Stimulated activated CD8-positive, alpha-beta memory T cell treated with anti-CD3 and anti-CD28 coated beads, Interleukin-4, amount 100 ng/mL, for 24 hours (primary cell): ENCODE data around the gene MCOLN3.
"Not testable (repeated sequence)": the region's sequence is repeated elsewhere in the genome, so short reads cannot be mapped to it uniquely, and the experiment has no call there.

ENCODE experiments used
- DNase-seq: peaks from one replicate; pipeline ENCODE4 v3.0.0-alpha.2; 2020; ENCODE audit warnings: low read depth

The MCOLN3 gene

DNA sequence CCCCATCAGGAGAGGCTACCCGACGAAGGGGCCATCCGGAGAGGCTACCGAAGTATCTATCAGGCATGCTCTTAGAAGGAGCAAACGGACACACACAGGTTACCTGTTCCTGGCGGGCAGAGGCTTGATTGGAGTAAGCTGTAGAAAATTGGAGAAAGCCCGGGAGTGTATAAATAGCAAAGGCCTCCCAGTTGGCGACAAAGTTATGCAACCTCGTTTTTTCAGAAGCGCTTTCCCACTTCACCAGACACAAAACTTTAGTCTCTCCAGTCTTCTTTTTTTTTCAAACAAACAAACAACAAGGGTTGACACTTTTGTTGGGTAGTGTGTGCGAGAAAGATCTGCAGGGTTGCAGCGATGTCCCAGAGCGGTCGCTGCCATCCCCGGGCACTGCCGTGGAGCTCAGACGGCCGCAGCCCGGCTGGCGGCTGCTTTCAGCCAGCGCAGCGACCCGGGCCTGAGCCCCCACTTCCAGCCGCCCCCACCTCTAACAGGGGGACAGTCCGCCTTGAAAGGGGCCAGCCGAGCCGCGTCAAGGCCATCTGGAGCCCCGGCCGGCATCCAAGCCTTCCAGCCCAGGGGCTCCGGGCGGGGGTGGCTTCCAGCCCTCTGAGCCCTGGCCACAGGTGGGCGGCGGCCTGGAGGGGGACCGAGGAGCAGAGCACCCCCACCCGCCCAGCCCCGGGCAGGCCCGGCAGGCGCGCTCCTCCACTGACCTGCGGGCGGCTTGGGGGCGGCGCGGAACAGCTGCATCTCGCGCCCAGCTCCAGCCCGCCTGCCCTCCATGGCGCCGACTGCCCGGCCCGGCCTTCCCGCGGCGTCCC is 616 bp downstream of the MCOLN3 start:
- DNase-seq: no peak

DNA sequence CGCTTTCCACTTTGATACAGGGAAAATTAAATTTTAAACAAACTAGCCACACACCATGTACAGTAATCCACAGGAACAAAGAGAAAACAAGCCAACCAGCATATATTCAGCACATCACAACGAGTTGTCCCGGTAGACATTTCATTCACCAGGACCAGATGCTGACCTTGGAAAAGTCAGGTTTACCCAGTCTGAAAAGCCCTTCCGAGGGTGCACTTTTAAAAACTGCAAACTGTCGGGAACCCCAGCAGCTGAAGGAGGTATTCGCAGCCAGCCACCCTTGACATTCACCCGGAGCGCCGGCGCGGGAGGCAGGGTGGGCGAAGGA is 1.2 kb downstream of the MCOLN3 start:
- no peak for DNase-seq

DNA sequence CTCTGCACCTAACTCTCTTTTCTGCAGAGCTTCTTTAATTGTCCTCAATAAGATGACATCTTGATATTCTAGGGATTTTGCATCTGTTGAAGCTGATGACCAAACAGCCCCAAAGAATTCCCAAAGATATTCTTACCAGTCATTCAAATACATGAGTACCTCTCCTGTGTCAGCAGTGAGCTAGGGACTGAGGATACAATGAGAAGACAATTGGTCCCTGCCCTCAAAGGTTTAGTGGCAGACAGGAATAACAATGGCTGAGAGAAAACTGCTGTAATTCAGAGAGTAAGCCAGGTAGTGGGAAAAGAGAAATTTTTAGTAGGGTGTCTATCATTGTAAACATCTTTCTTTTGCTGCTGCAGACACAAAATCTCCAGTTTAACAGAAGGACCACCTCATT is 5.9 kb downstream of the MCOLN3 start:
- no peak for DNase-seq

DNA sequence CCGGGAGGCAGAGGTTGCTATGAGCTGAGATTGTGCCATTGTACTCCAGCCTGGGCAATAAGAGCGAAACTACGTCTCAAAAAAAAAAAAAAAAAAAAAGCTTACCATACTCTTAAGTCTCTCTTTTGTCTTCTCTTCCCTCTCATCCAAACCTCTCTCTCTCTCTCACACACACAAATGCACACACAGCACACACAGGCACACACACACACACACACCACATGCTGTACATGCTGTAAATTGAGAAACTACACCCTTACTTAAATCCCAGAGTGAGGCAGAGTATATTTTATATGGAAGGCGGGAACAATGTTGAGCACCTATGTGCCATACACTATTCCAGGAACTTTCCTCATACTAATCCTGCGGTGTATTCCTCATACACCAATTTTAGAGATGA is 6.5 kb downstream of the MCOLN3 start:
- DNase-seq: no peak

DNA sequence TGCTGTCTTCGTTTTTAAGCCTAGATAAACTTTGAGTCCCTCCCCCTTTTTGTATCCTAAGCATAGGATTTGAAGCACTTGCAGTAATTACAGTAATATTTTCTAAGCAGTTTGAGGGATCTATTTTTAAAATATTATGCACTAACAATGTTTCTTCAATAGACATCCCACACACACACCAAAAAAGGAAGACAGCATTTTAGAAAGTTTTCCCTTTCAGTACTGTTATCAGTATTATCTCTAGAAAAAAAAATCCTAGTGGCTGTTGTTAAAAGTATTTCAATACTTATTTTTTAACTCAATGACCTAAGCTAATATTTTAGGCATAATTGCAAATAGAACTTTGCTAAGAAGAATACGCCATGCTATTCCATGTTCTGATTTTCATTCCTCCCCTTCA is 15.1 kb downstream of the MCOLN3 start:
- DNase-seq: no peak

DNA sequence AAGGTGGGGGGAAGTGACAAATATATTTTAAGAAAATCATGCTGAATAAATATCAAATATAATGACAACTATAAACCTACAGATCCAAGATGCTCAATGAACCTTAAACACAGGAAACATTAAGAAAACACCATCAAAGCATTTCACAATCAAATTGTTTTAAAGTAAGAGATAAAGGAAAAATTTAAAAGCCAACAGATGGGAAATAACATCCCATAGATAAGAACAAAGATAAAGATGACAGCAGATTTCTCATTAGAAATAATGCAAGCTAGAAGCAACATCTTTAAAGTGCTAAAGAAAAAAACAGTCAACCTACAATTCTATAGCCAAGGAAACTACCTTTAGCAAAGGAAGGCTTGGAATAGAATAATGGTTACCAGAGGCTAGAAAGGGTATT is 17.8 kb downstream of the MCOLN3 start:
- DNase-seq: no peak

DNA sequence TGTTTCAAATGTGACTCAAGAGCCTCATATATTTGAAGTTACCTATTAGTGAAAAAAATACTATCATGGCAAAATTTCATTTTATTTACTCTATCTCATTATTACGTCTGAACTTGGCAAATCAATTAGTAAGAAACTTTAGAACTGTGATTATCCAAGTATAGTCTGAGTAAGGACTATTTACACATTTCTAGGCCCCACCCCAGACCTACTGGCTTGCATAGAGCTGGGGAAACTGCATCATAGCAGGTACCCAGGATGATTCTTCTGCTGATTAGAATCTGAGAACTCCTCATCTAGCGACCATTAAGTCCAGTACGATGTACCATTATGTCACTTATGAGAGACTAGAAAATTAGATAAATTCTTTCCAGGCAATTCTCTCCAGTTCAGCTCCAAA is 20.1 kb downstream of the MCOLN3 start:
- DNase-seq: no peak

DNA sequence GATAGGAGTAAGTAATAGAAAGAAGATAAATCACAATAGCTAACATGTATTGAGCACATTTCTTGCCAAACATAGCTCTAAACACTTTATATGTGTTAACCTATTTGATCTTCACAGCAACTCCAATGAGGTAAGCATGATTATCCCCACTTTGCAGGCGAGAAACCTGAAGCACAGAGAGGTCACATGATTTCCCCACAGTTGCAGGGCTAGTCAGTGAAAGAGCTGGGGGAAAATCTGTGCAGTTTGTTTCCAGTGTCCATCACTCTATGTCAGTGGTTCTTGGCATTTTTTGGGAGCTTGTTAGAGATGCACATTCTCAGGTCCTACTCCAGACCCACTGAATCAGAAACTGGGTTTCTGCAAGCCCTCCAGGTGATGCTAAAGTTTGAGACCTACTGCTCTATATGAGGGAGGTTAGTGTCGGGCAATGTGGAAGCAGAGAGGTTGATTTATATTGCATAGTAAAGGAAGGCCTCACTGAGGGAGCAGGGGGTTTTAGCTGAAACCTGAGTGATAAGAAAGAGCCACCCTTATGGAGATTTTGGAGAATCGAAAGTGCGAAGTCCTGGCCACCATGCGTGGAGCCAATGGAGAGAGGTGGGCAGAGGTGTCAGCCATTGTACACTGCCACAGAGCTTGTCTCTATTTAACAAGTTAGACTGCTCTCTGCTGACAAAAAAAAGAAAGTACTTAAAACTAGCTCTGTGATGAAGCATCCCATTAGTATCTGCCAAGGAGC is 20.9 kb downstream of the MCOLN3 start:
- peak; percentile 1 for DNase-seq

DNA sequence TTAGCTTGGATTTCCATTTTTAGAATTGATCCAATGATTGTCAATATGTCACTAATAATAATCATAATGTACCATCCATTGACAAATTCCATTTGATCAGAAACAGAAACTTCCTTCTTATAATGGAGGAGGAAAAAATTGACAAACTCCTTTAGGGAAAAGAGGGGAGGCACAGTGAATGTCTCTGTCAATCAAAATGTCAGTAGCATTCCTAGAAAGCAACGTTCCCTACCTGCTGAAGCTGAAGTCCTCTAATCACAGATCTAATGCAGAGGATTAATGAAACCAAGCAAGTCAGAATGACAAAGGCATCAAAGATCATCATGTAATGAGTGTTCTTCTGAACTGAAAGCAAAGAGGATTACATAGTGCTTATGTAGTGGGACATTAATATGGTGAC is 22.4 kb downstream of the MCOLN3 start:
- no peak for DNase-seq

DNA sequence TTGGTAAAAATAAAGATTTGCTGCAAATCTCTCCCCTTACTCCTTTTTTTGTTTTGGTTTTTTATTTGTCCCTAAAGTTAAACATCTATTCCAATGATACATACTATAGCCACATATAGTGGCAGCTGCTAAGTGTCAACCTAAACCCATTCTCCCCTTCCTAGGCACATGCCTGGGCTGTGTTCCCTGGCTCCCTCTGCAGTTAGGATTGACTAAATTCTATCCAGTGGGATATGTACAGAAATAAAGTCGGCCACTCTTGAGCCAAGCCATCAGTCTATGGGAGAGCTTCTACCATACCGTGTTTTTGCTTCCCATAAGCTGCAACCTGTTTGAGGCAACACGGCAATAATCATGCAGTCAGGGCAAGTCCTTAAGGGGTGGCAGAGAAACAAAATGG is 23.6 kb downstream of the MCOLN3 start:
- no peak for DNase-seq

DNA sequence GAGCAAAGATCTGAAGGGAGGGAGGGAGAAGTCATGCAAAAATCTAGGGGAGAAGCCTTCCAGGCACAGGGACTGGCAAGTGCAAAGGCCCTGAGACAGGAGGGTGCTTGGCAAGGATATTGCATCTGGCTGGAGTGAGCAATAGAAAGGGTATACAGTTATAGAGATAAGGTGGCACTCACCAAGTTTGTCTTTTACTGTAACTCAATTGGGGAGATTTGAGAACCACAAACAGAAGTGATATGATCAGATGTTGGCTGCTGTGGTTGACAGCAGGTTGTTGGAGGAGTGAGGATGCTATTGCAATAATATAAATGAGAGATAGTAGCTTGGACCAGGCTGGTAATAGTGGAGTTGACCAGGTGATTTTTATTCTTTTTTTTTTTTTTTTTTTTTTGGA is 25.6 kb downstream of the MCOLN3 start:
- no peak for DNase-seq

DNA sequence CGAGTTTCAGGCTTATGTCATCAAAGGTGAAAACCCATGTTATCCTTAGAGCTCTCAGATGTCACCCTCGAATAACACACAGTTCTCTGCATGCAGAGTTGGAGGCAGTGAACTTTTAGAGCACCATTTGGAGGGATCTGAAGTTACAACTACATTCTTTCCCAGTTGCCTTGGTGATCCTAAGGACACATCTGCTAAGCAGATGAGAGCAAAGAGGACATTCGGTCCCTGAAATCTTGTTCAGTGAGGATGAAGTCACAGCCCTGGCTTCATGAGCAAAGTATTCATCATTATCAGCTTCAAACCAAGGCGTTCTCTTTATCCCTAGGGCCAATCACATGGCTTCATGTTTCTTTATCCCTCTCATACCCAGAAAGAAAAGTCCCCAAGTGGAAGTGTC is 28.3 kb downstream of the MCOLN3 start:
- no peak for DNase-seq

DNA sequence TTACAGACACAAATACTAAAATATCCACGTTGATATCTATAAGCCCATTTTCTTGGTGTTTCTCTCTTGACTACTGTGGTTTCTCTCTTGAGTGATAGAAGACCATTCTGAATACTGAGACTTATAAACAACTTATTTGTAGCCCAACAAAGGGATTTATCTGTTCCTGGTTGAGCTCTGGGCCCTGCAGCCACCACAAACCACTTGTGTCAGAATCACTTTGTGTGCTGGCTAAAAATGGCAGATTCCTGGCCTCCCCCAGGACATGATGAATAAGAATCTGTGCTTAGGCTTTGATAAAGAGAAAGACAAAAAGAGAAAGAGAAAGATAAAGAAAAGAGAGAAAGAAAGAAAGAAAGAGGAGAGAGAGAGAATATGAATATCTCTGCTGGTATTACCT is 32.5 kb downstream of the MCOLN3 start:
- DNase-seq: no peak

DNA sequence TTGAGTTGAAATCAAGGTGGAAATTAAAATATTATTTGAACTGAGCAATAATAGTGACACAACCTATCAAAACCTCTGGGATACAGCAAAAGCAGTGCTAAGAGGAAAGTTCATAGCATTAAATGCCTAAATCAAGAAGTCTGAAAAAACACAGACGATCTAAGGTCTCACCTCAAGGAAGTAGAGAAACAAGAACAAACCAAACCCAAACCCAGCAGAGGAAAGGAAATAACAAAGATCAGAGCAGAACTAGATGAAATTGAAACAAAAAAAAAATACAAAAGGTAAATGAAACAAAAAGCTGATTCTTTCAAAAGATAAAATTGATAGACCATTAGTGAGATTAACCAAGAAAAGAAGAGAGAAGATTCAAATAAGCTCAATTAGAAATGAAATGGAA is 42.7 kb downstream of the MCOLN3 start:
- not testable (repeated sequence) for DNase-seq

DNA sequence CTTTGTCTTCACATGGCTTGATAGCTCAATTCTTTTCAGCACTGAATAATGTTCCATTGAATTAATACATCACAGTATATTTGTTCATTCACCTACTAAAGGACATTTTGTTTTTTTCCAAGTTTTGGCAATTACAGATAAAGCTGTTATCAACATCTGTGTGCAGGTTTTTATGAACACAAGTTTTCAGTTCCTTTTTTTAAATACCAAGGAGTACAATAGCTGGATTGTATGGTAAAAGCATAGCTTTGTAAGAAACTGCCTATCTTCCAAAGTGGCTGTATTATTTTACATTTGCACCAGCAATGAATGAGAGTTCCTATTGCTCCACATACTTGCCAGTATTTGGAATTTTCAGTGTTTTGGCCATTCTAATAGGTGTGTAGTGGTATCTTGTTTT is 46.6 kb downstream of the MCOLN3 start:
- DNase-seq: no peak

DNA sequence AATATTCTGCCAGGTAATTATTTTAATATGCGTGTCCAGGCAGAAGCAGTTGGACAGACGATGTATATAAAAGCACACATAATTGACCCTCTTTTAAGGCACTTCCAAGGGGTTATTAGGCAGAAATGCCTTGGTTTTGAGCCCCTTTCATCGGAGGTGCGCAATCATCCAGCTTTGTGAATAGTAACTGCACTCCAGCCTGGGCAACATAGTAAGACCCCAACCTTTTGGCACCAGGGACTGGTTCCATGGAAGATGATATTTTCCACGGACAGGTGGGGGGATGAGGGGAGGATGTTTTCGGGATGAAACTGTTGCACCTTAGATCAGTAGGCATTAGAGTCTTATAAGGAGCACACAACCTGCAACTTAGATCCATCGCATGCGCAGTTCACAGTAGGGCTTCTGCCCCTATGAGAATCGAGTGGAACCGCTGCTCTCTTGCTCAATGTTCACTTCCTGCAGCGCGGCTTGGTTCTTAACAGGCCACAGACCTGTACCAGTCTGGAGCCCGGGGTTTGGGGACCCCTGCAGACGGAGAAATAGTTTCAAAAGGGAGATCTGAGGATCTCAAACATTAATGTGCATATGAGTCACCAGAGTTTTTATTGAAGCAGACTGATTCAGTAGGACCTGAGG is 49.5 kb downstream of the MCOLN3 start:
- DNase-seq: peak; percentile 22

DNA sequence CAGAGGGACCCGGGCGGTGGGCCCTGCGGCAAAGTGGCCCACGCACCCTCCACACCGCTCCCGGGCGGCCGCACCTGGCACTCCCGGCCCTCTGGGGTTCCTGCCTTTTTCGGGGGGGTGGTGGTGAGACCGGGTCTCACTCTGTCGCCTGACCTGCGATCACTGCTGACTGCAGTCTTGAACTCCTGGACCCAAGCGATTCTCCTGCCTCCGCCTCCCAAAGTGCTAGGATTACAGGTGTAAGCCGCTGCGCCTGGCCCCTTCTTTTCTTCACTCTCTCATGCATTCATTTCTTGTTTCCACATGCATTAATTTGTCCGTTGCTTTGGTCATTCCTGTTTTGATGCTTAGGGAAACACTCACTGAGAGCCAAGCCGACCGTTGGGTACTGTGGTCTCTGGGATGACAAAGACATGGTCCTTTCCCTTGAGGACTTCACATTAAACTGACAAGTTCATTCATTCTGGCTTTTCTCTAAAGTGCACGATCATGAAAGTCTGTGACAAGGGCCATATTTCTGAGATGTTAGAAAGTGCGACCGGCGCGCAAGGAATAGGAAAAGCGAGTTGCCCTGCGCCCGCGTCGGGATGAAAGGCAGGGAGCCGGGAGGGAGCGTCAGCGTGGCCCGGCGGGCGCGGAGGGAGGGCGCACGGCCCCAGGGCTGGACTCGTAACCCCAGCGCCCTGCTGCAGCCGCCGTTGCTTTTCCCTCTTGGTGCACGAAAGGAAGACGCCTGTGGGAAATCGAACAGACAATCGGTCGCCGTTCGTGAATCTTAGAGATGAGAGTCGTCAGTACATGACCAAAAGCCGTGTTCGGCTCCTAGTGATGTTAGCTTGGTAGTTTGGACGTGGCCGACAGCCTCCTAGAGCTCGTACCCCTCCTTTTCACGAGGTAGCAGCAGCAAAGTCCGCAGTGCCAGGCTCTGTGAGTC is 50.4 kb downstream of the MCOLN3 start:
- no peak for DNase-seq

DNA sequence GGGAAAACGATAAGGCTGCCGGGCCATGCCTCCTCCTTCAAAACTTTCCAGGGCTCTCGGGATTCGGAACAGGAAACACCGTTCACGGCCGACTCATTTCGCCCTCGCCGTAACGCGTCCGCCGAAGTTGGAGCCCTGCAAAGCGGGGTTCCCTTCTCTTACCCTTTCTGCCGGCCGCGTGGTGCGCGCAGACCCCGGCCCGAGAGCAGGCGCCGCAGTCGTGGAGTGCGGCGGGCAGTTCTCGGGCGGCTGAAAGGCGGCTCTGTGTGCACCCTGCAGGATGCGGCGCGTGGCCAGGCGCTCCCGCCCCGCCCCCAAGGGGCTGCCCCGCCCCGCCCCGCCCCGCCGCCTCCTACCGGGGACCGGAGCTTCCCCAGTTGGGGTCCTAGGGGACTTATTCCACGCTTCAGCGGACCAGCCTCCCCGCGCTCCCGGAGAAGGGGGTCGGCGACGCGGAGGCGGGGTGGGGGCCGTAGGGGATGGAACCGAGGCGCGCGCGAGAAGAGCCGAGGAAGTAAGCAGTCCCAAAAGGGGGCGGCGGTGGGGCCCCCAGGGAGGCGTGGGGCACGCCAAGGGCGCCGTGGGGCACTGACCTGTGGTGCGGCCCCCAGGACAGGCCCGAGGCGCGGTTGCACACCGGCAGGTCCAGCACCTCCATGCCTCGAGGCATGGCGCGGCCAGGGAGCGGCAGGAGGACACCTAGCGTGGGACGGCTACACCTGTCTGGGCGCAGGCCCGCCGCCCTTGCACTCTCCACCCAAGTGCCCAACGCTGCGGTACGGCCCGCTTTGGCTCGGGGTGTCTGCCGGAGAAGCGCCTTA is 51.2 kb downstream of the MCOLN3 start, which contains the start of gene MCOLN2:
Gene MCOLN2, minus strand, starts transcription at position 268 of the 821 bp plus-strand sequence. Its CDS starts 241 bp downstream, at position 27.
- DNase-seq: peak; percentile 35

DNA sequence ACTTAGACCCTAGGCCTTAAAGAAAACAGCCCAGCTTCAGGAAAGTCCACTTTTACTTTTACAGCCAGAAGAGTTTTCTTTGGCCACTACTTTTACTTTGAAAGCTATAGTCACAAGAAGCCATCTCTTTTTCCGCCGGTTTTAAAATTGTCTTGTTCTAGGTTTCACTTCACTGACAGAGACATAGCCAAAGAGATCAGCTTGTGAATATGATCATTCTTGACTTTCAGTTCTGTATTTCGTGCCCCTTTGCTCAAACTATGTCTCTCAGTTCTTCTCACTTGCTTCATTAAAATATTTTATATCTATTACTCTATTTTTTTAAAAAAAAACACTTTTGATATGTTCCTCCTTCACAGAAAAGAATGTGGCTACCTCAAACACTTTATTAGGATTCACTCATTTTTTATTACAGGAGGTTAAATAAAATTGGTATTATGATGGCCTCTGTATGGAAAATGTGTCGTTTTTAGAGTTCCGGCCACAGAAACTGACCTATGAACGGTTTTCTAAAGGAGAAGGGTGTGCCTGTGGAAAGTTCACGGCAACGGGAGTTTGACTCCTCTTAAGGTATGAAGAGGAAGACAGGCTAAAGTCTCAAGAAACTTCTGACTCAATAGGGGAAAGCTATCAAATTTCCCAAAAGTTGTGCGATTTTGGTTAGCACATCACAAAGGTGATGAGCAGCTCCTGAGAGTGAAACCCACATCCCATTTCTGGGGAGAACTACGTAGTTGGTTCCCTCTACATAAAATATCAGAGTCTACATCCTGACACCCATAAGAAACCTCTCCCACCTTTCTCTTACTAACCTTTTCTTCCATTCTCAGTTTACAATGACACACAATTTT is 52.6 kb downstream of the MCOLN3 start:
- no peak for DNase-seq
